Measurements from ENCODE around the gene HADHB.

GRCh38 chr2:26290001-26290400 is 45.3 kb downstream of the HADHB start:
- TF ChIP-seq POLR2AphosphoS5 (IDR thresholded peaks at IDR 0.05; ENCODE audit: low read depth, low read length) (no peak), CTCF (IDR thresholded peaks at IDR 0.05) (no peak), MXI1 (IDR thresholded peaks at IDR 0.05; ENCODE audit: low read depth, low read length) (no peak), SMC3 (IDR thresholded peaks at IDR 0.05; ENCODE audit: low read depth, low read length) (no peak), TAF1 (IDR thresholded peaks at IDR 0.05; ENCODE audit: borderline replicate concordance, low read depth, low read length) (no peak), IRF3 (IDR thresholded peaks at IDR 0.05; ENCODE audit: low read depth, low read length) (no peak)
